Mucosa of stomach (tissue), 1 donor: ENCODE results near the gene PROK1.
"Not testable (repeated sequence)": the region's sequence is repeated elsewhere in the genome, so short reads cannot be mapped to it uniquely, and the experiment has no call there.

Experiments
- H3K27me3 ChIP-seq: one replicate; pipeline ENCODE4 v1.7.0; 2013; ENCODE audit warnings: mild to moderate bottlenecking, low read length; ENCODE audit not compliant: control insufficient read depth, insufficient read depth
- H3K36me3 ChIP-seq: one replicate; pipeline ENCODE4 v1.7.0; 2013; ENCODE audit warnings: low read length; ENCODE audit not compliant: control insufficient read depth, insufficient read depth
- H3K4me1 ChIP-seq: one replicate; pipeline ENCODE4 v1.7.0; 2013; ENCODE audit warnings: mild to moderate bottlenecking, low read length; ENCODE audit not compliant: control insufficient read depth, insufficient read depth
- H3K4me3 ChIP-seq: one replicate; pipeline ENCODE4 v1.7.0; 2013; ENCODE audit warnings: low read length
- H3K9ac ChIP-seq: one replicate; pipeline ENCODE4 v1.7.0; 2013; ENCODE audit warnings: mild to moderate bottlenecking, low read length, moderate library complexity
- H3K9me3 ChIP-seq: one replicate; pipeline ENCODE4 v1.7.0; 2013; ENCODE audit warnings: mild to moderate bottlenecking, low read length, moderate library complexity; ENCODE audit not compliant: control insufficient read depth
- donor health status: Pancreatic carcinoma.

Gene PROK1, protein sequence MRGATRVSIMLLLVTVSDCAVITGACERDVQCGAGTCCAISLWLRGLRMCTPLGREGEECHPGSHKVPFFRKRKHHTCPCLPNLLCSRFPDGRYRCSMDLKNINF

DNA sequence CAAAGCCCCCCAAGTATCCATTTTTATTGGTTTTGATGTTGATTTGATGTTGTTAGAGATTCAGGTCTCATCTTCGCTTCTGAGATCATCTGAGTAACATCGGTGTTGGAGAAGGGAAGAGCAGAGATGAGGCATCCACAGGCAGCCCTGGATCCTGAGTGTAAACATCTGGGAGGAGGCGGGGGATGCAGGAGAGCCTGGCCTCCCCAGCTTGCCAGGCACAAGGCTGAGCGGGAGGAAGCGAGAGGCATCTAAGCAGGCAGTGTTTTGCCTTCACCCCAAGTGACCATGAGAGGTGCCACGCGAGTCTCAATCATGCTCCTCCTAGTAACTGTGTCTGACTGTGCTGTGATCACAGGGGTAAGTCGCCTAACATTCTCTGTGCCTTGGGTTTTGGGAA is at the start of gene PROK1:
Gene PROK1, plus strand, starts transcription at position 221 of the 400 bp plus-strand sequence. Its CDS starts 68 bp downstream, at position 289.
- no peaks in the 10 kb centered on the region for H3K9me3 ChIP-seq
- H3K27me3 ChIP-seq = peaks cover 44% of the 10 kb centered on the region
- H3K4me1 ChIP-seq = no peaks in the 10 kb centered on the region
- H3K4me3 ChIP-seq = no peak within 1 kb of the TSS
- H3K9ac ChIP-seq = no peak within 1 kb of the TSS
- no peaks in the 10 kb centered on the region for H3K36me3 ChIP-seq

DNA sequence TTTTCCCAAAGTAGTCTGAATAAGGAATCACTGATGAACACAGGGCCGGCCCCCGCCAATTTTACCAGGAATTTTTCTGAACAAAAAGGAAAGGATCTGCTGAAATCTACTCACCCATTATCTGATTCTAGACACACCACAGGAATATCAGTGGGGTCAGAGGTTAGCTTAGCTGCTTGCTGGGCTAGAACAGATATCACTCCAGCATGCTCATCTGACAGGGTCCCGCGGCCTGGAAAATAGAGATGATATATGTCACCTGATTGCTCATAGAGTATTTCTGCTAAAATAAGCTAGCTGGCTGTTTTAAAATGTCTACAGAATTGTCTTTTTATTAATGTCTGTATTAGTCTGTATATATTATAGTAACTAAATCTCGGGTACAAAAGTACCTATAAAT is 47.1 kb upstream of the PROK1 start:
- no peaks in the 10 kb centered on the region for H3K27me3 ChIP-seq
- no peak overlapping the region for H3K4me3 ChIP-seq
- H3K36me3 ChIP-seq = peaks cover 7% of the 10 kb centered on the region

GRCh38 chr1:110404401-110404800 is 46.5 kb upstream of the PROK1 start:
- H3K36me3 ChIP-seq = peaks cover 7% of the 10 kb centered on the region
- H3K4me1 ChIP-seq = peaks cover 15% of the 10 kb centered on the region
- H3K9me3 ChIP-seq = no peaks in the 10 kb centered on the region
- H3K4me3 ChIP-seq = no peak overlapping the region
- no peaks in the 10 kb centered on the region for H3K27me3 ChIP-seq
- H3K9ac ChIP-seq = no peak overlapping the region

More for the DNA sequence above, 47.1 kb upstream of the PROK1 start:
- no peak overlapping the region for H3K9ac ChIP-seq
- H3K9me3 ChIP-seq = no peaks in the 10 kb centered on the region
- H3K4me1 ChIP-seq = peaks cover 15% of the 10 kb centered on the region

DNA sequence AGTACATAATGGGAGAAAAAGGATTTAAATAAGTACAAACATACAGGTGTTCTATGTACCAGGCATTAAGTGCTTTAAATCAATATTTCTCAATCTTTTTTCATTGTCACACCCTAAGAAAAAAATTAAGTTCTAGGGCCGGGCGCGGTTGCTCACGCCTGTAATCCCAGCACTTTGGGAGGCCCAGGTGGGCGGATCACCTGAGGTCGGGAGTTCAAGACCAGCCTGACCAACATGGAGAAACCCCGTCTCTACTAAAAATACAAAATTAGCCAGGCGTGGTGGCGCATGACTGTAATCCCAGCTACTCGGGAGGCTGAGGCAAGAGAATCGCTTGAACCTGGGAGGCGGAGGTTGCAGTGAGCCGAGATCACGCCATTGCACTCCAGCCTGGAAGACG is 44.5 kb upstream of the PROK1 start:
- H3K4me3 ChIP-seq, H3K9me3 ChIP-seq, H3K27me3 ChIP-seq, H3K36me3 ChIP-seq: not testable (repeated sequence)
- Histone ChIP-seq H3K4me1 (peaks cover 15% of the 10 kb centered on the region), H3K9ac (peak overlapping the region; percentile 98)

DNA sequence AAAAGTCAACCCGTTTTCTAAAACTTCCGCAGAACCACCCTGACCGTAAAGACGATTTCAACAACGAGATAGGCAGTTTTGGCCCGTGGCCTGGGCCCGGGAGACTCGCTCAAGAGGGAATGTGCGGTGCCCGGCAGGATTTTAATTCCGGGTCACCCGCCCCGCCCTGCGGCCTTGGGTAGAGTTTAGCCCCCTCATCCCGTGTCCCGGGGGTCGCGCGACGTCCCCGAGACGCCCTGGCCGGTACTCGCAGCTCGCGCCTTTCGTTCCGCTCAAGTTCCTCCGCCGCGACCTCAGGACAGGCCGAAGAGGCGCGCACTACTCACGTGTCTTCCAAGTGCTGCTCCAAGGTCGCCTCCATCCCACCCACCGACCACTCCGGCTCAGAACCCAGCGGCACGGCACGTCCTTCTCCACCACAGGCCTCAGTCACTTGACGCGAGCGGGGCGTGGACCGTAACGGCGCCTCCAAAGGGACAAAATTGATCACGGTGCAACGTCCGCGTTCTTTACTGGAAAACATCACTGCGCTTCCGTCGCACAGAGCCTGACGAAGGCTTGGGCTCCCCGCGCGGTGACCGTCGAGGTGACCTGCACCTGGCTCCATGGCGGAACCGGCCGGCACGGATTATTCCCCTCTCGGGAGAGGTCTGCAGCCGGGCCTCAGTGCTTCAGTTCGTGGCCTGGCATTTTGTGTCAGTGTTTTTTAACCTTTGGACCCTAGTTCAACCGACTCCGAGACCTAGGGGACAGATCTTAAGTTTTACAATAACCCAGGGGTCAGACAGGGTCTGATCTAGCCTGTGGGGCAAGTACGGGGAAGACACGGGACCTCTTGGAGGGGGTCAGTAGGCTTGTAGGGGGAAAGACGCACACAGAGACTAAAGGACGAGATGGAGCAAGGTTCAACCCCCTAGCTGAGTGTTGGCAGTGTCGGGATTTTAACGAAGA is 43.4 kb upstream of the PROK1 start, which contains the start of gene LAMTOR5:
Gene LAMTOR5, minus strand, starts transcription at position 435 of the 951 bp plus-strand sequence. Its CDS starts 74 bp downstream, at position 361.
- no peaks in the 10 kb centered on the region for H3K36me3 ChIP-seq
- peak within 1 kb of the TSS; percentile 98 for H3K9ac ChIP-seq
- no peaks in the 10 kb centered on the region for H3K9me3 ChIP-seq
- H3K4me3 ChIP-seq = peak within 1 kb of the TSS; percentile 98
- H3K27me3 ChIP-seq = no peaks in the 10 kb centered on the region
- peaks cover 15% of the 10 kb centered on the region for H3K4me1 ChIP-seq

DNA sequence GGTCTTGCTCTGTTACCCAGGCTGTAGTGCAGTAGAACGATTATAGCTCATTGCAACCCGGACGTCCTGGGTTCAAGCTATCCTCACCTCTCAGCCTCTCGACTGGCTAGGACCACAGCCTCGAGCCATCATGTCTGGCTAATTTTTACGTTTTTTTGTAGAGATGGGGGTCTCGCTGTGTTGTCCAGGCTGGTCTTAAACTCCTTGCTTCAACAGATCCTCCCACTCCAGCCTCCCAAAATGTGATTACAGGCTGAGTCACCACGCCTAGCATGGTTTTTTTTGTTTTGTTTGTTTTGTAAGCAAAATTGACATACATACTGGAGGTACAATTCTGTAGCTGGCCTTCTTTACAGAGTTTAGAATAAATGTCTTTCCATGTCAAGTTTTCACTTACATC is 42.5 kb upstream of the PROK1 start:
- Histone ChIP-seq H3K9me3 (no peaks in the 10 kb centered on the region), H3K4me3 (no peak overlapping the region), H3K27me3 (no peaks in the 10 kb centered on the region), H3K36me3 (no peaks in the 10 kb centered on the region), H3K4me1 (peaks cover 15% of the 10 kb centered on the region), H3K9ac (peak overlapping the region; percentile 98)

DNA sequence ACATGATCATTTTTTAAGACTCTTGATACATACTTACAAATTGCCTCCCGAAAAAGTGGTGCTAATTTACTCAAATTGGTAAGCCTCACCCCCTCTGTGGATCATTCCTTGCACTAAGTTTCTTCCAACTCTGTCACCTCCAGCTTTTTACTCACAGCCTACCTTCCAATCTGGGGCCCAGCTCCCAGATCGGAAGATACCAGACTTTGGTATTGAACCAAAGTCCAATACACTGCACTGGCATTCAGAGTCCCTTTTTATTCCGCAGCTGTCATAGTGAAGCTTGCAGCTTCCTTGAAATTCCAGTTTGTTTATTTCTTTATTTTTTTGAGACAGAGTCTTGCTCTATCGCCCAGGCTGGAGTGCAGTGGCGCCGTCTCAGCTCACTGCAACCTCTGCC is 41.6 kb upstream of the PROK1 start:
- H3K9me3 ChIP-seq = no peaks in the 10 kb centered on the region
- H3K4me1 ChIP-seq = peaks cover 15% of the 10 kb centered on the region
- no peaks in the 10 kb centered on the region for H3K27me3 ChIP-seq
- no peaks in the 10 kb centered on the region for H3K36me3 ChIP-seq
- no peak overlapping the region for H3K9ac ChIP-seq
- no peak overlapping the region for H3K4me3 ChIP-seq

- H3K4me3 ChIP-seq = no peak overlapping the region
- H3K36me3 ChIP-seq = no peaks in the 10 kb centered on the region
- no peaks in the 10 kb centered on the region for H3K27me3 ChIP-seq
- peaks cover 12% of the 10 kb centered on the region for H3K4me1 ChIP-seq
- H3K9ac ChIP-seq = no peak overlapping the region
- no peaks in the 10 kb centered on the region for H3K9me3 ChIP-seq
Observed at GRCh38 chr1:110411173-110411735, 39.7 kb upstream of the PROK1 start.

- H3K36me3 ChIP-seq = no peaks in the 10 kb centered on the region
- H3K27me3 ChIP-seq = no peaks in the 10 kb centered on the region
- H3K4me1 ChIP-seq = peaks cover 10% of the 10 kb centered on the region
- no peaks in the 10 kb centered on the region for H3K9me3 ChIP-seq
- no peak overlapping the region for H3K9ac ChIP-seq
- H3K4me3 ChIP-seq = no peak overlapping the region
Observed at GRCh38 chr1:110412576-110412975, 38.4 kb upstream of the PROK1 start.

DNA sequence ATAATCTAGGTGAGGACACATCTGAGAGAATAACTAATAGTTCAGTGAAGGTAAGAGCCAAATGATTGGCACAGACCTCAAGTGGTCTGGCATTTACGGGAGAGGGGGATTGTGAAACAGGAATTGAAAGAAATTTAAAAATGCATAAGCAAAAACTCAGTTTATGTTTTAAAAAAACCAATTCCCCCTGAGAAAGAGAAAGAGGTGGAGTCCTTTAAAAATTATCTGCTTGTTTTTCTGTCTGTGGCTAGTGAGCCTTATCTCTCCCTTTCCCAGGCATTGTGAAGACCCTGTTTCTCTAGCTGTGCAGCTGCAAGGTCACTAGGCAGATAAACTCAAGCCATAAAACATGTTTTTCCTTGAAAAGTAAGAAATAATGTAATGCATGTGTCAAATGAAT is 37.9 kb upstream of the PROK1 start:
- H3K9me3 ChIP-seq, H3K27me3 ChIP-seq, H3K36me3 ChIP-seq, H3K4me1 ChIP-seq, H3K4me3 ChIP-seq, H3K9ac ChIP-seq: not testable (repeated sequence)

DNA sequence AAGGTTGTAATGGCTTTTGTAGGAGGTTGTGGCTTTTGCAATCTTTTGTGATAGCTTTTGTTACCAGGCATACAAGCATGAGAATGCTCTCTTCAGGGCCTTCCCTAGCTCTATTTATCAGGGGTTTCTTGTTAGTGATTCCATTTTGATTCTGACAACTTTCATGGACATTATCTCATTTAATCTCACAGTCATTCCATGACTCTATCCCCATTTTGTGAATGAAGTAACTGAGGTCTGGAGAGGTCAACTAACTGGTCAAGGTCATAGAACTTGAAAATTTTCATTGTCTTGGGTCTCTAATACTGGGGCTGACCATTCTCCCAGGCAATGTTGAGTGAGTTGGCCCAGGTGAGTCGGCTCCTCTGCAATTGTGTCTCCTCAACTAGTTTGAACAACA is 32.2 kb upstream of the PROK1 start:
- no peak overlapping the region for H3K9ac ChIP-seq
- H3K4me3 ChIP-seq = no peak overlapping the region
- no peaks in the 10 kb centered on the region for H3K36me3 ChIP-seq
- H3K4me1 ChIP-seq = no peaks in the 10 kb centered on the region
- H3K27me3 ChIP-seq = no peaks in the 10 kb centered on the region
- H3K9me3 ChIP-seq = no peaks in the 10 kb centered on the region

DNA sequence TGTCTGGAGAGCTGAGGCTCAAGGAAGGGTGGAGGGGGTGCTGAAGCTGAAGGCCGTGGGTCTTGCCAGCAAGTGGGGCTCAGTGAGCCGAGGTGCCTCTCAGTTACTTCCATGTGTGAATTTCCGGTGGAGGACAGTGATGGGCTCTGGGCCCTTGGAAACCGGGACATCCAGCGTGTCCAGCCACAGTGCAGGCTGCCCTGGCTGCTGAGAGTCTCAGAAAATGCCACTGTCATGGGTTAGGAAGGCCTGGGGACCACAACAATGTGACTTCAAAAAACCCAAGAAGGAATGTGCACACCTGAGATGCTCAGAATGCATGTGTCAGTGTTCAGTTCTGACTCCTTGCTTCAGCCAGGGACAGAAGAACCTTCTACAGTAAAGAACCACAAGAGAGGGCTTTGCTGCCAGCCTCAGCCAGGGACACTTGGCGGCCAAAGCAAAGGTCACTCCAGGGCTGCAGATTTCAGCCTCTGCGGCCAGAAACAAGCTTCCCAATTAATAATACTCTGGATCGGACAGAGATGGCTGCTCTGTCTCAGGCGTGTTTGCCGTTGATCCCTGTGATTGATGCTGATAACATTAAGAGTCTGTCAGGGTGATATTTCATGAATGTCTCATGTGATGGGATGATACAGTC is 30.8 kb upstream of the PROK1 start:
- Histone ChIP-seq H3K9me3 (no peaks in the 10 kb centered on the region), H3K4me1 (no peaks in the 10 kb centered on the region), H3K27me3 (peaks cover 4% of the 10 kb centered on the region), H3K4me3 (no peak overlapping the region), H3K36me3 (no peaks in the 10 kb centered on the region), H3K9ac (no peak overlapping the region)
